ENCODE results near the gene COL18A1. TPM values are rescaled to one million over a fixed set of nuclear protein-coding genes. Genes with fewer than 3 reads are reported as not detected.

Gene COL18A1
- polyA plus RNA-seq, 1 of the 3 experiments (the other 2 are of a cell fraction) = 118 TPM

DNA sequence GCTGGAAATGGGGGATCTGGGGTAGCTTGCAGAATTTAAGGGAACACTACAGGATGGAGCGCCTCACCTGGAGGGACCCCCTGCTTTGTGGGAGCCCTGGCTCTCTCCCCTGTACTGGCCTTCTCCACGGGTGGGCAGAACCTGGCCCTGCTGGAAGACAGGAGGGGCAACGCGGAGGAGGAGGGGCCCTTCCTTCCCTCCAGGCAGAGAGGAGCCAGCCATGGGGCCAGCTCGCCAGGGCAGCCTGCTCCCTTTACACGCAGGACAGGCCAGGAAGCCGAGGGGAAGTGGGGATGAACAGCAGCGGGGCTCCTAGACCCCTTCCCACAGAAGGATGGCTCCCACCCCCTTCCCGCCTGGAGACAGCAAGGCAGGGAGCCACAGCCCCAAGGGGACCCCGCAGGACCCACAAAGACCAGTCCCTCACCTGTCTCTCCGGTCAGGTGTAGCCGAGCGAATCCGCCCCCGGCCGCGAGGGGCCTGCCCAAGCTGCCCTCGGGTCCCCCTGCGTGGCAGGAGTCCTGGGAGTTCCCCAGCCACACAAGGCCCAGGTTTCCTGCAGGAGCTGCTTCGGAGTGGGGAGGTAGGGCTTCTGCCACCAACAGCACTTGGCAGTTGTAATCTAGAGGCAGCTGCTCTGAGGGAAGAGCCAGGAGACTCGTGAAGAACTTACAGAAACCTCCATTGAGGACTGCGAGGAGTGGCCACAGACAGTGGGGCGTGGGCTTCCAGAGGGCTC lies 138.9 kb downstream of the COL18A1 start:
- TF ChIP-seq TCF12 (IDR thresholded peaks at IDR 0.05) (no peak), EP300 (IDR thresholded peaks at IDR 0.05; ENCODE audit: borderline replicate concordance in 1 of 2, low read depth in 1 of 2, low read length in 1 of 2) (no peak), ZBTB33 (IDR thresholded peaks at IDR 0.05; ENCODE audit: borderline replicate concordance, low read depth) (no peak), ELF1 (IDR thresholded peaks at IDR 0.05) (no peak), NFIC (IDR thresholded peaks at IDR 0.05; ENCODE audit: borderline replicate concordance) (no peak), EZH2phosphoT487 (IDR thresholded peaks at IDR 0.05; ENCODE audit: borderline replicate concordance, low read depth) (no peak), MEF2A (IDR thresholded peaks at IDR 0.05; ENCODE audit: borderline replicate concordance, low read depth) (no peak)
- TF ChIP-seq, protein P1, sequence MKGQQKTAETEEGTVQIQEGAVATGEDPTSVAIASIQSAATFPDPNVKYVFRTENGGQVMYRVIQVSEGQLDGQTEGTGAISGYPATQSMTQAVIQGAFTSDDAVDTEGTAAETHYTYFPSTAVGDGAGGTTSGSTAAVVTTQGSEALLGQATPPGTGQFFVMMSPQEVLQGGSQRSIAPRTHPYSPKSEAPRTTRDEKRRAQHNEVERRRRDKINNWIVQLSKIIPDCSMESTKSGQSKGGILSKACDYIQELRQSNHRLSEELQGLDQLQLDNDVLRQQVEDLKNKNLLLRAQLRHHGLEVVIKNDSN (IDR thresholded peaks at IDR 0.05; ENCODE audit: borderline replicate concordance, low read depth) = no peak
- H3K79me2 ChIP-seq (ENCODE audit: insufficient read depth) = peaks cover 21% of the 10 kb centered on the region; the same call in 1 of the 2 replicates
- ChIA-PET CTCF (interaction anchor here (0.7 to 1.9 kb wide), 4 partner anchors 12 to 277 kb away, joined by 3 to 13 read pairs (median 4); no protein-coding TSS in a partner anchor), POLR2A (no interaction called here)
- no peak overlapping the region for H3K4me2 ChIP-seq
- no peak overlapping the region for H3K4me3 ChIP-seq (ENCODE audit: low read depth in 2 of 2, low read length in 1 of 2)
- no peak overlapping the region for H3K27ac ChIP-seq (ENCODE audit: low read depth in 2 of 2, low read length in 1 of 2)
- H3K9me3 ChIP-seq = no peaks in the 10 kb centered on the region
- no peaks in the 10 kb centered on the region for H3K27me3 ChIP-seq (ENCODE audit: insufficient read depth)
- H3K9me2 ChIP-seq = no peaks in the 10 kb centered on the region
- H4K20me1 ChIP-seq (ENCODE audit: insufficient read depth) = no peaks in the 10 kb centered on the region
- no peak overlapping the region for H3K9ac ChIP-seq
- H3K36me3 ChIP-seq (replicated peaks in 1 of 2; ENCODE audit: control insufficient read depth in 1 of 2, insufficient read depth in 2 of 2, low read length in 1 of 2) = peaks cover 0 to 1% of the 10 kb centered on the region in 2 experiments
- 86% methylated on average over 10 of the region's 23 CpGs for WGBS (ENCODE audit: low lambda C conversion rate)
- peaks cover 0 to 33% of the 10 kb centered on the region in 2 experiments; a peak in 1 of 4 replicates for H3K4me1 ChIP-seq (ENCODE audit: control insufficient read depth in 1 of 2, insufficient read depth in 2 of 2, low read depth in 1 of 2, low read length in 1 of 2)
- no peak overlapping the region for H2AFZ ChIP-seq (ENCODE audit: low read depth)
- DNase-seq = peak; percentile 41
- H3F3A ChIP-seq (replicated peaks; ENCODE audit: insufficient read depth) = no peaks in the 10 kb centered on the region

- Histone ChIP-seq H3K27me3 (ENCODE audit: insufficient read depth) (no peaks in the 10 kb centered on the region), H3K79me2 (ENCODE audit: insufficient read depth) (peaks cover 18% of the 10 kb centered on the region; the same call in 1 of the 2 replicates), H3K9ac (no peak overlapping the region), H3K4me2 (no peak overlapping the region), H3K27ac (ENCODE audit: low read depth in 2 of 2, low read length in 1 of 2) (no peak overlapping the region), H3K36me3 (replicated peaks in 1 of 2; ENCODE audit: control insufficient read depth in 1 of 2, insufficient read depth in 2 of 2, low read length in 1 of 2) (no peaks in the 10 kb centered on the region), H3K9me2 (no peaks in the 10 kb centered on the region), H4K20me1 (ENCODE audit: insufficient read depth) (no peaks in the 10 kb centered on the region), H3F3A (replicated peaks; ENCODE audit: insufficient read depth) (no peaks in the 10 kb centered on the region), H2AFZ (ENCODE audit: low read depth) (no peak overlapping the region), H3K9me3 (no peaks in the 10 kb centered on the region), H3K4me3 (ENCODE audit: low read depth in 2 of 2, low read length in 1 of 2) (no peak overlapping the region), H3K4me1 (ENCODE audit: control insufficient read depth in 1 of 2, insufficient read depth in 2 of 2, low read depth in 1 of 2, low read length in 1 of 2) (peaks cover 0 to 30% of the 10 kb centered on the region in 2 experiments; a peak in 1 of 4 replicates)
- no peak for DNase-seq
- WGBS (ENCODE audit: low lambda C conversion rate) = over 99% methylated on average over 14 of the region's 18 CpGs
- ChIA-PET POLR2A (no interaction called here), CTCF (interaction anchor here (1.9 kb wide), 1 partner anchor 11 kb away, joined by 13 read pairs; no protein-coding TSS in a partner anchor)
- TF ChIP-seq IRF3 (IDR thresholded peaks at IDR 0.05; ENCODE audit: low read depth, low read length) = no peak
- TF ChIP-seq GATA2 (CRISPR knock-in tag; IDR thresholded peaks at IDR 0.05) = no peak
- no peak for TF ChIP-seq EP300 (IDR thresholded peaks at IDR 0.05; ENCODE audit: borderline replicate concordance in 1 of 2, low read depth in 1 of 2, low read length in 1 of 2)
- no peak for TF ChIP-seq YY1 (IDR thresholded peaks at IDR 0.05; ENCODE audit: low read depth)
- TF ChIP-seq FOSL2 (IDR thresholded peaks at IDR 0.05; ENCODE audit: borderline replicate concordance, low read depth) = no peak
- TF ChIP-seq TEAD4 (IDR thresholded peaks at IDR 0.05; ENCODE audit: borderline replicate concordance, insufficient read depth) = no peak
- TF ChIP-seq FOXJ3 (CRISPR knock-in tag; IDR thresholded peaks at IDR 0.05) = no peak
- no peak for TF ChIP-seq RCOR1 (IDR thresholded peaks at IDR 0.05; ENCODE audit: low read length)
- TF ChIP-seq RFX5 (IDR thresholded peaks at IDR 0.05; ENCODE audit: low read length) = no peak
- TF ChIP-seq, protein P2, sequence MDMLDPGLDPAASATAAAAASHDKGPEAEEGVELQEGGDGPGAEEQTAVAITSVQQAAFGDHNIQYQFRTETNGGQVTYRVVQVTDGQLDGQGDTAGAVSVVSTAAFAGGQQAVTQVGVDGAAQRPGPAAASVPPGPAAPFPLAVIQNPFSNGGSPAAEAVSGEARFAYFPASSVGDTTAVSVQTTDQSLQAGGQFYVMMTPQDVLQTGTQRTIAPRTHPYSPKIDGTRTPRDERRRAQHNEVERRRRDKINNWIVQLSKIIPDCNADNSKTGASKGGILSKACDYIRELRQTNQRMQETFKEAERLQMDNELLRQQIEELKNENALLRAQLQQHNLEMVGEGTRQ (IDR thresholded peaks at IDR 0.05; ENCODE audit: borderline replicate concordance, low read depth, low read length) = no peak
- TF ChIP-seq ZBTB33 (IDR thresholded peaks at IDR 0.05; ENCODE audit: borderline replicate concordance, low read depth) = no peak
- TF ChIP-seq MEF2A (IDR thresholded peaks at IDR 0.05; ENCODE audit: borderline replicate concordance, low read depth) = no peak
Measured at GRCh38 chr21:45544449-45545235, 139.7 kb downstream of the COL18A1 start.
